ENCODE data around the gene ZSWIM4. TPM values are rescaled to one million over a fixed set of nuclear protein-coding genes. Genes with fewer than 3 reads are reported as not detected.

The ZSWIM4 gene
- polyA plus RNA-seq, 2 of the 4 experiments (the other 2 are of a cell fraction): 1.6 to 3.4 TPM

GRCh38 chr19:13757805-13758772, 37.2 kb upstream of the ZSWIM4 start:
- Histone ChIP-seq H3K4me1 (no peaks in the 10 kb centered on the region), H3K4me2 (no peak overlapping the region), H3K27ac (no peak overlapping the region), H3K9me3 (no peaks in the 10 kb centered on the region), H3K4me3 (no peak overlapping the region)
- CTCF ChIA-PET: interaction anchor here (1.0 kb wide), 1 partner anchor 10 kb away, joined by 3 read pairs; a partner anchor contains a TSS
- DNase-seq (ENCODE audit: low read depth in 1 of 2, low spot score in 1 of 2) (no peak), ATAC-seq (no peak), FAIRE-seq (no peak)
- TF ChIP-seq MAFK (IDR thresholded peaks at IDR 0.05; ENCODE audit: partially characterized antibody) (peak; percentile 72), SMC3 (IDR thresholded peaks at IDR 0.05) (no peak)
- POLR2A ChIA-PET: no interaction called here
- WGBS (ENCODE audit: missing lambda C conversion rate): 82% methylated on average over 15 of the region's 15 CpGs

GRCh38 chr19:13758795-13759194, 36.4 kb upstream of the ZSWIM4 start:
- Histone ChIP-seq H3K4me2 (no peak overlapping the region), H3K4me3 (no peak overlapping the region), H3K4me1 (no peaks in the 10 kb centered on the region), H3K27ac (no peak overlapping the region), H3K9me3 (no peaks in the 10 kb centered on the region)
- ATAC-seq (no peak), DNase-seq (ENCODE audit: low read depth in 1 of 2, low spot score in 1 of 2) (no peak), FAIRE-seq (no peak)
- TF ChIP-seq POLR2AphosphoS2 (conservative IDR thresholded peaks at IDR 0.05; ENCODE audit: low read length): no peak
- TF ChIP-seq MAZ (IDR thresholded peaks at IDR 0.05; ENCODE audit: borderline replicate concordance, low read depth, low read length): no peak
- no peak for TF ChIP-seq HOXA7 (CRISPR knock-in tag; IDR thresholded peaks at IDR 0.05)
- TF ChIP-seq HES2 (IDR thresholded peaks at IDR 0.05): no peak
- TF ChIP-seq CEBPB (IDR thresholded peaks at IDR 0.05): no peak
- TF ChIP-seq RNF2 (IDR thresholded peaks at IDR 0.05; ENCODE audit: borderline replicate concordance, low read depth): no peak
- TF ChIP-seq HDAC2 (IDR thresholded peaks at IDR 0.05): no peak
- no peak for TF ChIP-seq KDM5A (IDR thresholded peaks at IDR 0.05)
- no peak for TF ChIP-seq HMGXB4 (CRISPR knock-in tag; IDR thresholded peaks at IDR 0.05; ENCODE audit: borderline replicate concordance)
- TF ChIP-seq HOXB5 (CRISPR knock-in tag; IDR thresholded peaks at IDR 0.05): no peak
- no peak for TF ChIP-seq REST (IDR thresholded peaks at IDR 0.05)
- no peak for TF ChIP-seq RAD21 (conservative IDR thresholded peaks at IDR 0.05 in 1 of 2, IDR thresholded peaks at IDR 0.05 in 1 of 2)
- no peak for TF ChIP-seq FOSB (CRISPR knock-in tag; IDR thresholded peaks at IDR 0.05)
- no peak for TF ChIP-seq NR3C1 (IDR thresholded peaks at IDR 0.05)
- TF ChIP-seq EP300 (IDR thresholded peaks at IDR 0.05): no peak
- no peak for TF ChIP-seq CTCF (IDR thresholded peaks at IDR 0.05)
- TF ChIP-seq HEYL (CRISPR knock-in tag; IDR thresholded peaks at IDR 0.05): no peak
- no peak for TF ChIP-seq FOXS1 (CRISPR knock-in tag; IDR thresholded peaks at IDR 0.05)
- no peak for TF ChIP-seq BHLHE40 (IDR thresholded peaks at IDR 0.05; ENCODE audit: low read depth, low read length)
- POLR2A ChIA-PET: no interaction called here
- CTCF ChIA-PET: interaction anchor here (1.0 kb wide), 1 partner anchor 11 kb away, joined by 3 read pairs; a partner anchor contains a TSS
- 95% methylated on average over 23 of the region's 24 CpGs for WGBS (ENCODE audit: missing lambda C conversion rate)

Measured in A549 (cell line).